Ishikawa (cell line): ENCODE measurements around the gene NRROS.

Source experiments
- MAX ChIP-seq: IDR thresholded peaks from 2 replicates; pipeline ENCODE4 v1.6.1; 2012
- TF ChIP-seq, protein P1 (sequence below): IDR thresholded peaks from 2 replicates; pipeline ENCODE4 v1.6.1; 2012; ENCODE audit warnings: low read depth, mild to moderate bottlenecking

- no peak for TF ChIP-seq MAX
- TF ChIP-seq, protein P1, sequence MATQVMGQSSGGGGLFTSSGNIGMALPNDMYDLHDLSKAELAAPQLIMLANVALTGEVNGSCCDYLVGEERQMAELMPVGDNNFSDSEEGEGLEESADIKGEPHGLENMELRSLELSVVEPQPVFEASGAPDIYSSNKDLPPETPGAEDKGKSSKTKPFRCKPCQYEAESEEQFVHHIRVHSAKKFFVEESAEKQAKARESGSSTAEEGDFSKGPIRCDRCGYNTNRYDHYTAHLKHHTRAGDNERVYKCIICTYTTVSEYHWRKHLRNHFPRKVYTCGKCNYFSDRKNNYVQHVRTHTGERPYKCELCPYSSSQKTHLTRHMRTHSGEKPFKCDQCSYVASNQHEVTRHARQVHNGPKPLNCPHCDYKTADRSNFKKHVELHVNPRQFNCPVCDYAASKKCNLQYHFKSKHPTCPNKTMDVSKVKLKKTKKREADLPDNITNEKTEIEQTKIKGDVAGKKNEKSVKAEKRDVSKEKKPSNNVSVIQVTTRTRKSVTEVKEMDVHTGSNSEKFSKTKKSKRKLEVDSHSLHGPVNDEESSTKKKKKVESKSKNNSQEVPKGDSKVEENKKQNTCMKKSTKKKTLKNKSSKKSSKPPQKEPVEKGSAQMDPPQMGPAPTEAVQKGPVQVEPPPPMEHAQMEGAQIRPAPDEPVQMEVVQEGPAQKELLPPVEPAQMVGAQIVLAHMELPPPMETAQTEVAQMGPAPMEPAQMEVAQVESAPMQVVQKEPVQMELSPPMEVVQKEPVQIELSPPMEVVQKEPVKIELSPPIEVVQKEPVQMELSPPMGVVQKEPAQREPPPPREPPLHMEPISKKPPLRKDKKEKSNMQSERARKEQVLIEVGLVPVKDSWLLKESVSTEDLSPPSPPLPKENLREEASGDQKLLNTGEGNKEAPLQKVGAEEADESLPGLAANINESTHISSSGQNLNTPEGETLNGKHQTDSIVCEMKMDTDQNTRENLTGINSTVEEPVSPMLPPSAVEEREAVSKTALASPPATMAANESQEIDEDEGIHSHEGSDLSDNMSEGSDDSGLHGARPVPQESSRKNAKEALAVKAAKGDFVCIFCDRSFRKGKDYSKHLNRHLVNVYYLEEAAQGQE: no peak
Observed at GRCh38 chr3:196662711-196663571, 23.4 kb downstream of the NRROS start.
